Vagina (tissue), 2 donors: ENCODE results near the gene MCM5. TPM values are rescaled to one million over a fixed set of nuclear protein-coding genes. Genes with fewer than 3 reads are reported as not detected.

Experiments used
- DNase-seq, 2 donors: peaks; one replicate each; pipeline ENCODE4 v3.0.0-alpha.2; 2017; ENCODE audit errors: extremely low spot score in 2 of 2
- H3K27ac ChIP-seq: fragments of 200-600 bp; sonication (generic); one replicate; pipeline ENCODE4 v1.5.1; 2019
- H3K27me3 ChIP-seq: fragments of 200-600 bp; sonication (generic); one replicate; pipeline ENCODE4 v1.5.1; 2019
- H3K36me3 ChIP-seq, 2 donors: fragments of 200-600 bp; sonication (generic); one replicate each; pipeline ENCODE4 v1.5.1; 2017 to 2019
- H3K4me1 ChIP-seq: fragments of 200-600 bp; sonication (generic); one replicate; pipeline ENCODE4 v1.5.1; 2019
- H3K4me3 ChIP-seq, 2 donors: fragments of 200-600 bp; sonication (generic); 1 replicate in 1 of 2; 2 replicates in 1 of 2; pipeline ENCODE4 v1.5.1; 2016 to 2019
- H3K9me3 ChIP-seq: fragments of 200-600 bp; sonication (generic); one replicate; pipeline ENCODE4 v1.5.1; 2019
- CTCF ChIP-seq, 3 experiments: fragments of 450-650 bp in 2 of 3; fragments of 200-600 bp in 1 of 3; sonication (generic) in 1 of 3; IDR thresholded peaks; one replicate each; pipeline ENCODE4 v1.5.1; 2017 to 2019; ENCODE audit warnings: antibody characterized with exemption in 3 of 3, mild to moderate bottlenecking in 2 of 3, moderate library complexity in 2 of 3
- POLR2A ChIP-seq, 2 donors: fragments of 450-650 bp; IDR thresholded peaks; one replicate each; pipeline ENCODE4 v1.6.1; 2017; ENCODE audit warnings: antibody characterized with exemption in 2 of 2, mild to moderate bottlenecking in 2 of 2, moderate library complexity in 2 of 2
- POLR2AphosphoS5 ChIP-seq, 2 donors: sonication (generic); formaldehyde crosslinking; IDR thresholded peaks; one replicate each; pipeline ENCODE4 v1.9.0; 2017; ENCODE audit warnings: antibody characterized with exemption in 2 of 2, mild to moderate bottlenecking in 2 of 2, low read depth in 1 of 2; ENCODE audit not compliant: insufficient read depth in 1 of 2
- intact Hi-C: fragments of 100-400 bp; cut with DNase I; formaldehyde crosslinking; loops from one replicate; pipeline ENCODE4 v1.15.1; 2023
- total RNA-seq: library from RNA; depleted of rRNA; stranded (reverse); fragments of >200 nt; gene quantifications from one replicate; pipeline ENCODE4 v1.2.3, GENCODE V29; 2016

Gene MCM5
- total RNA-seq, 1 donor from 2014 or later: 17.9 TPM

GRCh38 chr22:35383679-35384071, 16.3 kb upstream of the MCM5 start:
- no peak overlapping the region for H3K27ac ChIP-seq

GRCh38 chr22:35384527-35384926, 15.4 kb upstream of the MCM5 start:
- Histone ChIP-seq H3K4me1 (peaks cover 14% of the 10 kb centered on the region), H3K4me3 (no peak overlapping the region), H3K36me3 (peaks cover 0 to 12% of the 10 kb centered on the region in 2 donors), H3K27ac (no peak overlapping the region), H3K9me3 (no peaks in the 10 kb centered on the region), H3K27me3 (no peaks in the 10 kb centered on the region)
- no peak for DNase-seq
- TF ChIP-seq CTCF (IDR thresholded peaks at IDR 0.05) (no peak), POLR2A (IDR thresholded peaks at IDR 0.05) (no peak), POLR2AphosphoS5 (IDR thresholded peaks at IDR 0.05; ENCODE audit: insufficient read depth in 1 of 2, low read depth in 1 of 2) (no peak)
- intact Hi-C loops: no loop called here

More at GRCh38 chr22:35383679-35384071, 16.3 kb upstream of the MCM5 start:
- intact Hi-C loops: no loop called here
- peaks cover 0 to 12% of the 10 kb centered on the region in 2 donors for H3K36me3 ChIP-seq
- no peaks in the 10 kb centered on the region for H3K9me3 ChIP-seq
- H3K27me3 ChIP-seq: no peaks in the 10 kb centered on the region
- H3K4me1 ChIP-seq: peaks cover 14% of the 10 kb centered on the region
- DNase-seq: no peak
- no peak overlapping the region for H3K4me3 ChIP-seq
- TF ChIP-seq POLR2A (IDR thresholded peaks at IDR 0.05): no peak
- no peak for TF ChIP-seq CTCF (IDR thresholded peaks at IDR 0.05)
- no peak for TF ChIP-seq POLR2AphosphoS5 (IDR thresholded peaks at IDR 0.05; ENCODE audit: insufficient read depth in 1 of 2, low read depth in 1 of 2)

GRCh38 chr22:35384975-35385588, 14.9 kb upstream of the MCM5 start:
- no peak overlapping the region for H3K4me3 ChIP-seq
- TF ChIP-seq POLR2AphosphoS5 (IDR thresholded peaks at IDR 0.05; ENCODE audit: insufficient read depth in 1 of 2, low read depth in 1 of 2) (no peak), POLR2A (IDR thresholded peaks at IDR 0.05) (no peak), CTCF (IDR thresholded peaks at IDR 0.05) (no peak)
- peaks cover 0 to 12% of the 10 kb centered on the region in 2 donors for H3K36me3 ChIP-seq

DNA sequence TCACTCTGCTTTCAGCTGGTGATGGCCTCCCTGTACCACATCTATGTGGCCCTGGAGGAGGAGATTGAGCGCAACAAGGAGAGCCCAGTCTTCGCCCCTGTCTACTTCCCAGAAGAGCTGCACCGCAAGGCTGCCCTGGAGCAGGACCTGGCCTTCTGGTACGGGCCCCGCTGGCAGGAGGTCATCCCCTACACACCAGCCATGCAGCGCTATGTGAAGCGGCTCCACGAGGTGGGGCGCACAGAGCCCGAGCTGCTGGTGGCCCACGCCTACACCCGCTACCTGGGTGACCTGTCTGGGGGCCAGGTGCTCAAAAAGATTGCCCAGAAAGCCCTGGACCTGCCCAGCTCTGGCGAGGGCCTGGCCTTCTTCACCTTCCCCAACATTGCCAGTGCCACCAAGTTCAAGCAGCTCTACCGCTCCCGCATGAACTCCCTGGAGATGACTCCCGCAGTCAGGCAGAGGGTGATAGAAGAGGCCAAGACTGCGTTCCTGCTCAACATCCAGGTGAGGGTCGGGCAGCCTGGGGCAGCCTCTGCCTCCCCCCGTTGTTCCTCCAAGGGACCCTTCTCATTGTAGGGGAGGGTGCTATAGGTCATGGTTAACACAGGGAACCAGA, 13.2 kb upstream of the MCM5 start:
- TF ChIP-seq POLR2A (IDR thresholded peaks at IDR 0.05): no peak
- H3K27ac ChIP-seq: no peak overlapping the region
- peaks cover 0 to 12% of the 10 kb centered on the region in 2 donors for H3K36me3 ChIP-seq
- H3K4me1 ChIP-seq: no peaks in the 10 kb centered on the region
- no peak for DNase-seq
- no peak overlapping the region for H3K4me3 ChIP-seq
- no peaks in the 10 kb centered on the region for H3K9me3 ChIP-seq
- H3K27me3 ChIP-seq: no peaks in the 10 kb centered on the region
- intact Hi-C loops: no loop called here

More at GRCh38 chr22:35384975-35385588, 14.9 kb upstream of the MCM5 start:
- peaks cover 12% of the 10 kb centered on the region for H3K4me1 ChIP-seq
- no peak for DNase-seq
- no peaks in the 10 kb centered on the region for H3K27me3 ChIP-seq
- intact Hi-C loops: no loop called here
- H3K9me3 ChIP-seq: no peaks in the 10 kb centered on the region
- no peak overlapping the region for H3K27ac ChIP-seq

GRCh38 chr22:35390933-35391332, 9.0 kb upstream of the MCM5 start:
- Histone ChIP-seq H3K4me3 (no peak overlapping the region), H3K27ac (no peak overlapping the region), H3K36me3 (peaks cover 0 to 12% of the 10 kb centered on the region in 2 donors), H3K4me1 (no peaks in the 10 kb centered on the region), H3K9me3 (no peaks in the 10 kb centered on the region), H3K27me3 (no peaks in the 10 kb centered on the region)
- intact Hi-C loops: no loop called here
- no peak for DNase-seq
- TF ChIP-seq CTCF (IDR thresholded peaks at IDR 0.05) (no peak), POLR2A (IDR thresholded peaks at IDR 0.05) (no peak), POLR2AphosphoS5 (IDR thresholded peaks at IDR 0.05; ENCODE audit: insufficient read depth in 1 of 2, low read depth in 1 of 2) (no peak)
